SK-N-SH (cell line): ENCODE measurements around the gene SDC3. TPM values are rescaled to one million over a fixed set of nuclear protein-coding genes. Genes with fewer than 3 reads are reported as not detected.

Experiments
- CTCF ChIA-PET: fragments of 300-600, 350-600 bp; formaldehyde crosslinking; extraction: SDS; loops from one replicate; lab custom pipeline; 2021; lab: Yijun Ruan, JAX
- POLR2A ChIA-PET: fragments of 350-600 bp; sonication (Branson Sonifier 250); formaldehyde crosslinking; extraction: SDS; loops from one replicate; lab custom pipeline; 2020; ENCODE audit warnings: antibody characterized with exemption, inconsistent platforms; lab: Yijun Ruan, JAX
- DNase-seq: peaks from one replicate; pipeline ENCODE4 v3.0.0; 2012
- H2AFZ ChIP-seq: fragments of 200-600 bp; sonication (generic); 2 replicates; pipeline ENCODE4 v1.8.1; 2016; ENCODE audit warnings: antibody characterized with exemption, mild to moderate bottlenecking, low read depth
- H3F3A ChIP-seq: fragments of 200-600 bp; sonication (generic); replicated peaks from 2 replicates; pipeline ENCODE3; 2016; ENCODE audit warnings: antibody characterized with exemption, mild to moderate bottlenecking; ENCODE audit not compliant: insufficient read depth
- H3K27ac ChIP-seq, 2 experiments: fragments of 200-500 bp in 1 of 2; fragments of 200-600 bp in 1 of 2; sonication (Bioruptor generic) in 1 of 2; sonication (generic), shearing (Covaris generic) in 1 of 2; 2 replicates each; pipeline versions ENCODE4 v1.5.1 to v1.6.1; 2014 to 2016; ENCODE audit warnings: low read depth in 2 of 2, inconsistent platforms in 1 of 2, low read length in 1 of 2, mild to moderate bottlenecking in 1 of 2, mixed read lengths in 1 of 2
- H3K27me3 ChIP-seq: fragments of 200-600 bp; sonication (generic), shearing (Covaris generic); 2 replicates; pipeline ENCODE4 v1.6.1; 2016; ENCODE audit warnings: mixed run types; ENCODE audit not compliant: insufficient read depth
- H3K36me3 ChIP-seq, 2 experiments: fragments of 200-500 bp in 1 of 2; fragments of 200-600 bp in 1 of 2; sonication (Bioruptor generic) in 1 of 2; sonication (generic) in 1 of 2; replicated peaks in 1 of 2; 2 replicates each; pipeline versions ENCODE3 to v1.5.1; 2014 to 2016; ENCODE audit warnings: low read length in 1 of 2, mild to moderate bottlenecking in 1 of 2; ENCODE audit not compliant: insufficient read depth in 2 of 2, control insufficient read depth in 1 of 2
- H3K4me1 ChIP-seq, 2 experiments: fragments of 200-500 bp in 1 of 2; fragments of 200-600 bp in 1 of 2; sonication (Bioruptor generic) in 1 of 2; sonication (generic), shearing (Covaris generic) in 1 of 2; 2 replicates each; pipeline versions ENCODE4 v1.5.1 to v1.6.1; 2014 to 2016; ENCODE audit warnings: low read depth in 1 of 2, low read length in 1 of 2, mixed run types in 1 of 2; ENCODE audit not compliant: insufficient read depth in 2 of 2, control insufficient read depth in 1 of 2
- H3K4me2 ChIP-seq: fragments of 200-600 bp; sonication (generic), shearing (Covaris generic); 2 replicates; pipeline ENCODE4 v1.6.1; 2017; ENCODE audit warnings: mixed run types
- H3K4me3 ChIP-seq, 2 experiments: fragments of 200-500 bp in 1 of 2; fragments of 200-600 bp in 1 of 2; sonication (Bioruptor generic) in 1 of 2; sonication (generic), shearing (Covaris generic) in 1 of 2; 2 replicates each; pipeline versions ENCODE4 v1.5.1 to v1.8.1; 2014 to 2016; ENCODE audit warnings: low read depth in 2 of 2, inconsistent platforms in 1 of 2, low read length in 1 of 2, mild to moderate bottlenecking in 1 of 2, mixed read lengths in 1 of 2, moderate library complexity in 1 of 2
- H3K79me2 ChIP-seq: fragments of 200-600 bp; sonication (generic); 2 replicates; pipeline ENCODE4 v1.8.1; 2017; ENCODE audit warnings: mild to moderate bottlenecking; ENCODE audit not compliant: insufficient read depth
- H3K9ac ChIP-seq: fragments of 200-600 bp; sonication (generic); 2 replicates; pipeline ENCODE4 v1.6.1; 2017; ENCODE audit warnings: mixed run types
- H3K9me2 ChIP-seq: fragments of 200-600 bp; sonication (generic); 2 replicates; pipeline ENCODE4 v1.6.1; 2017; ENCODE audit warnings: mixed run types
- H3K9me3 ChIP-seq: fragments of 200-600 bp; sonication (generic); 2 replicates; pipeline ENCODE4 v1.6.1; 2017; ENCODE audit warnings: mixed run types, mild to moderate bottlenecking, moderate library complexity
- H4K20me1 ChIP-seq: fragments of 200-600 bp; sonication (generic); 2 replicates; pipeline ENCODE4 v1.6.1; 2017; ENCODE audit warnings: mild to moderate bottlenecking, mixed run types; ENCODE audit not compliant: insufficient read depth
- ELF1 ChIP-seq: IDR thresholded peaks from 2 replicates; pipeline ENCODE4 v1.4.0; 2012
- EP300 ChIP-seq, 2 experiments: IDR thresholded peaks; 2 replicates each; pipeline versions ENCODE4 v1.4.0 to v1.6.1; 2012; ENCODE audit warnings: borderline replicate concordance in 1 of 2, low read depth in 1 of 2, low read length in 1 of 2
- FOSL2 ChIP-seq: IDR thresholded peaks from 2 replicates; pipeline ENCODE4 v1.4.0; 2012; ENCODE audit warnings: low read depth, mild to moderate bottlenecking, moderate library complexity, borderline replicate concordance
- FOXJ3 ChIP-seq: sonication (generic); formaldehyde crosslinking; IDR thresholded peaks from 2 replicates; pipeline ENCODE4 v1.5.1; 2020; ENCODE audit warnings: mild to moderate bottlenecking, missing genetic modification reagents
- GABPA ChIP-seq: IDR thresholded peaks from 2 replicates; pipeline ENCODE4 v1.4.0; 2012; ENCODE audit warnings: low read depth, mild to moderate bottlenecking
- JUND ChIP-seq: IDR thresholded peaks from 2 replicates; pipeline ENCODE4 v1.4.0; 2012
- NFIC ChIP-seq: IDR thresholded peaks from 2 replicates; pipeline ENCODE4 v1.4.0; 2012; ENCODE audit warnings: borderline replicate concordance
- POLR2AphosphoS5 ChIP-seq: IDR thresholded peaks from 2 replicates; pipeline ENCODE4 v1.6.1; 2012; ENCODE audit warnings: low read depth, low read length
- SMC3 ChIP-seq: IDR thresholded peaks from 2 replicates; pipeline ENCODE4 v1.6.1; 2012; ENCODE audit warnings: low read depth, low read length, improper control_type of control experiment
- YY1 ChIP-seq: IDR thresholded peaks from 2 replicates; pipeline ENCODE4 v1.4.0; 2012; ENCODE audit warnings: low read depth, mild to moderate bottlenecking
- WGBS: methylation state at CpG from one replicate; pipeline ENCODE4 v1.1.6; 2017; ENCODE audit warnings: low lambda C conversion rate; 5-methylcytosine and 5-hydroxymethylcytosine counted together
- polyA plus RNA-seq, 3 experiments: library from polyadenylated mRNA; depleted of rRNA; stranded (reverse); fragments of >200 nt; gene quantifications; 2 replicates each; pipeline ENCODE4 v1.2.3, GENCODE V29; 2012
- TF ChIP-seq, protein P1 (sequence below): IDR thresholded peaks from 2 replicates; pipeline ENCODE4 v1.4.0; 2012; ENCODE audit warnings: low read depth, borderline replicate concordance
- TF ChIP-seq, protein P2 (sequence below): IDR thresholded peaks from 2 replicates; pipeline ENCODE4 v1.4.0; 2012; ENCODE audit warnings: low read depth, borderline replicate concordance
- TF ChIP-seq, protein P3 (sequence below): fragments of 150-350 bp; IDR thresholded peaks from 2 replicates; pipeline ENCODE4 v1.6.1; 2016; ENCODE audit warnings: mild to moderate bottlenecking, low read depth, low read length
- TF ChIP-seq, protein P4 (sequence below): IDR thresholded peaks from 2 replicates; pipeline ENCODE4; 2012

The SDC3 gene
- polyA plus RNA-seq, 1 of the 3 experiments (the other 2 are of a cell fraction), result 18.8 TPM

DNA sequence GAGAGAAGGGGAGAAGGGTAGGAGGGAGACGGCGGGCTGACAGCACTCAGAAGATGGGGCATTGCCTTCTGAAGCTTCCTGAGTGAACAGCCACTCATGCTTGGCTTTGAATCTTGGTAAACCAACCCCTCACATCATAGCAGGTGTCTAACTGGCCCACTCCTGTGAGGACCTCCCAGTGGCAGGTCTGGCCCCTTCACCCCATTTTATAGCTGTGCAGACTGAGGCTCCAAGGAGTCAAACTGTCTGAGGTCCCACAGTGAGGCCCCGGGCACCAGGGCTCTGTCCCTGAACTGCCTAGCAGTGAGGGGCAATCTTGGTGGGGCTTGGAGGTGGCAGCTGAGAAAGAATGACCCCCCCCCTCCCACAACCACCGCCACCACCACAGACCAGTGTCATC, 41.0 kb downstream of the SDC3 start:
- DNase-seq, result no peak
- TF ChIP-seq, protein P1, sequence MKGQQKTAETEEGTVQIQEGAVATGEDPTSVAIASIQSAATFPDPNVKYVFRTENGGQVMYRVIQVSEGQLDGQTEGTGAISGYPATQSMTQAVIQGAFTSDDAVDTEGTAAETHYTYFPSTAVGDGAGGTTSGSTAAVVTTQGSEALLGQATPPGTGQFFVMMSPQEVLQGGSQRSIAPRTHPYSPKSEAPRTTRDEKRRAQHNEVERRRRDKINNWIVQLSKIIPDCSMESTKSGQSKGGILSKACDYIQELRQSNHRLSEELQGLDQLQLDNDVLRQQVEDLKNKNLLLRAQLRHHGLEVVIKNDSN, result no peak
- TF ChIP-seq EP300 (IDR thresholded peaks at IDR 0.05; ENCODE audit: borderline replicate concordance in 1 of 2, low read depth in 1 of 2, low read length in 1 of 2), result no peak
- Histone ChIP-seq H3K4me3 (no peak overlapping the region), H3K4me1 (no peaks in the 10 kb centered on the region), H3K9me2 (no peaks in the 10 kb centered on the region), H3K4me2 (no peak overlapping the region), H3K9me3 (no peaks in the 10 kb centered on the region), H2AFZ (no peak overlapping the region), H3K27me3 (no peaks in the 10 kb centered on the region), H4K20me1 (no peaks in the 10 kb centered on the region), H3F3A (peaks cover 3% of the 10 kb centered on the region), H3K9ac (no peak overlapping the region), H3K36me3 (peaks cover 8 to 23% of the 10 kb centered on the region in 2 experiments), H3K79me2 (no peaks in the 10 kb centered on the region), H3K27ac (no peak overlapping the region)
- POLR2A ChIA-PET, result no interaction called here
- CTCF ChIA-PET, result interaction anchor here (0.9 to 2.5 kb wide), 6 partner anchors 11 to 148 kb away, joined by 3 to 13 read pairs (median 6); no protein-coding TSS in a partner anchor
- 96% methylated on average over 2 of the region's 4 CpGs for WGBS

DNA sequence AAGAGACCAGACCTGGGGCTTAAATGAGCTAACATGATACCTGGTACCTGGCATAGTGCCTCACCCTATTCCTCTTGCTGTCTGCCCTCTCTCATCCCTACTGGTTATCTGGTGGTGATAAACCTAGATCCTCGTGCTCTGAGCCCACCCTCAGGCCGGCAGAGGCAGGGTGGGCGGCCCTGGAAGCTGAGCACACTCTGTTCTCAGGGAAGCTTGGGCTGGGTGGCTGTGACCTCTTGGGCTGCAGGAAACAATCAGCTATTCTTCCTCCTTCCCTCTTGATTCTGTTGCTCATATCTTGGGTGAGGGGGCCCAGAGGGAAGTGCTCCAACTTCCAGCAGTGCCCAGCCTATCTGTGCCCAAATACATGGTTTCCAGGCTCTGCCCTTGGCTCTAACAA, 42.0 kb downstream of the SDC3 start:
- Histone ChIP-seq H3K27me3 (no peaks in the 10 kb centered on the region), H3F3A (peaks cover 3% of the 10 kb centered on the region), H3K4me1 (no peaks in the 10 kb centered on the region), H2AFZ (no peak overlapping the region), H3K36me3 (peaks cover 0 to 15% of the 10 kb centered on the region in 2 experiments), H3K9ac (no peak overlapping the region), H3K9me3 (no peaks in the 10 kb centered on the region), H4K20me1 (no peaks in the 10 kb centered on the region), H3K4me3 (no peak overlapping the region), H3K79me2 (no peaks in the 10 kb centered on the region), H3K9me2 (no peaks in the 10 kb centered on the region), H3K27ac (no peak overlapping the region), H3K4me2 (no peak overlapping the region)
- CTCF ChIA-PET, result interaction anchor here (2.2 to 2.5 kb wide), 4 partner anchors 10 to 147 kb away, joined by 5 to 13 read pairs (median 6); no protein-coding TSS in a partner anchor
- POLR2A ChIA-PET, result no interaction called here
- WGBS, result 90% methylated on average over 2 of the region's 3 CpGs
- no peak for DNase-seq
- TF ChIP-seq YY1, result no peak
- TF ChIP-seq, protein P2, sequence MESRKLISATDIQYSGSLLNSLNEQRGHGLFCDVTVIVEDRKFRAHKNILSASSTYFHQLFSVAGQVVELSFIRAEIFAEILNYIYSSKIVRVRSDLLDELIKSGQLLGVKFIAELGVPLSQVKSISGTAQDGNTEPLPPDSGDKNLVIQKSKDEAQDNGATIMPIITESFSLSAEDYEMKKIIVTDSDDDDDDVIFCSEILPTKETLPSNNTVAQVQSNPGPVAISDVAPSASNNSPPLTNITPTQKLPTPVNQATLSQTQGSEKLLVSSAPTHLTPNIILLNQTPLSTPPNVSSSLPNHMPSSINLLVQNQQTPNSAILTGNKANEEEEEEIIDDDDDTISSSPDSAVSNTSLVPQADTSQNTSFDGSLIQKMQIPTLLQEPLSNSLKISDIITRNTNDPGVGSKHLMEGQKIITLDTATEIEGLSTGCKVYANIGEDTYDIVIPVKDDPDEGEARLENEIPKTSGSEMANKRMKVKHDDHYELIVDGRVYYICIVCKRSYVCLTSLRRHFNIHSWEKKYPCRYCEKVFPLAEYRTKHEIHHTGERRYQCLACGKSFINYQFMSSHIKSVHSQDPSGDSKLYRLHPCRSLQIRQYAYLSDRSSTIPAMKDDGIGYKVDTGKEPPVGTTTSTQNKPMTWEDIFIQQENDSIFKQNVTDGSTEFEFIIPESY, result no peak
- TF ChIP-seq ELF1, result no peak
- no peak for TF ChIP-seq FOXJ3 (CRISPR knock-in tag)
- TF ChIP-seq SMC3, result no peak
- TF ChIP-seq, protein P3, sequence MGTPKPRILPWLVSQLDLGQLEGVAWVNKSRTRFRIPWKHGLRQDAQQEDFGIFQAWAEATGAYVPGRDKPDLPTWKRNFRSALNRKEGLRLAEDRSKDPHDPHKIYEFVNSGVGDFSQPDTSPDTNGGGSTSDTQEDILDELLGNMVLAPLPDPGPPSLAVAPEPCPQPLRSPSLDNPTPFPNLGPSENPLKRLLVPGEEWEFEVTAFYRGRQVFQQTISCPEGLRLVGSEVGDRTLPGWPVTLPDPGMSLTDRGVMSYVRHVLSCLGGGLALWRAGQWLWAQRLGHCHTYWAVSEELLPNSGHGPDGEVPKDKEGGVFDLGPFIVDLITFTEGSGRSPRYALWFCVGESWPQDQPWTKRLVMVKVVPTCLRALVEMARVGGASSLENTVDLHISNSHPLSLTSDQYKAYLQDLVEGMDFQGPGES, result no peak
- no peak for TF ChIP-seq POLR2AphosphoS5
- no peak for TF ChIP-seq JUND
- no peak for TF ChIP-seq FOSL2
- TF ChIP-seq, protein P4, sequence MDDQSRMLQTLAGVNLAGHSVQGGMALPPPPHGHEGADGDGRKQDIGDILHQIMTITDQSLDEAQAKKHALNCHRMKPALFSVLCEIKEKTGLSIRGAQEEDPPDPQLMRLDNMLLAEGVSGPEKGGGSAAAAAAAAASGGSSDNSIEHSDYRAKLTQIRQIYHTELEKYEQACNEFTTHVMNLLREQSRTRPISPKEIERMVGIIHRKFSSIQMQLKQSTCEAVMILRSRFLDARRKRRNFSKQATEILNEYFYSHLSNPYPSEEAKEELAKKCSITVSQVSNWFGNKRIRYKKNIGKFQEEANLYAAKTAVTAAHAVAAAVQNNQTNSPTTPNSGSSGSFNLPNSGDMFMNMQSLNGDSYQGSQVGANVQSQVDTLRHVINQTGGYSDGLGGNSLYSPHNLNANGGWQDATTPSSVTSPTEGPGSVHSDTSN, result no peak
- no peak for TF ChIP-seq GABPA
- TF ChIP-seq NFIC, result no peak
- no peak for TF ChIP-seq EP300 (IDR thresholded peaks at IDR 0.05; ENCODE audit: borderline replicate concordance in 1 of 2, low read depth in 1 of 2, low read length in 1 of 2)
